OCI-M2 (cell line): Measurements from ENCODE around the gene DMC1.
"Not testable (repeated sequence)": the region's sequence is repeated elsewhere in the genome, so short reads cannot be mapped to it uniquely, and the experiment has no call there.

Experiments
- DNase-seq: peaks from one replicate; lab custom pipeline; 2025; ENCODE audit not compliant: unreplicated experiment; lab: John Stamatoyannopoulos, UW

The DMC1 gene

DNA sequence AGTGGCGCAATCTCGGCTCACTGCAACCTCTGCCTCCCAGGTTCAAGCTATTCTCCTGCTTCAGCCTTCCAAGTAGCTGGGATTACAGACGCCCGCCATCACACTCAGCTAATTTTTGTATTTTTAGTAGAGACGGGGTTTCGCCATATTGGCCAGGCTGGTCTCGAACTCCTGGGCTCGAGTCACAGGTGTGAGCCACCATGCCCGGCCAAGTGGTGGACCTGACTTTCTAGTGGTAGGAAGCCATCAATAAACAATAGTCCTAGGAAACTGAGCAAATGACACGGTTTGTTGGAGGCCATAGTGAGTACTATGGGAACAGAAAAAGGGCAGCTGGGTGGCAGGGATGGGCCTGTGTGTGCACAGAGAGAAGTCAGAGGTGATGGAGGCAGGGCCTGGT, 99.8 kb downstream of the DMC1 start:
- DNase-seq, result not testable (repeated sequence)

DNA sequence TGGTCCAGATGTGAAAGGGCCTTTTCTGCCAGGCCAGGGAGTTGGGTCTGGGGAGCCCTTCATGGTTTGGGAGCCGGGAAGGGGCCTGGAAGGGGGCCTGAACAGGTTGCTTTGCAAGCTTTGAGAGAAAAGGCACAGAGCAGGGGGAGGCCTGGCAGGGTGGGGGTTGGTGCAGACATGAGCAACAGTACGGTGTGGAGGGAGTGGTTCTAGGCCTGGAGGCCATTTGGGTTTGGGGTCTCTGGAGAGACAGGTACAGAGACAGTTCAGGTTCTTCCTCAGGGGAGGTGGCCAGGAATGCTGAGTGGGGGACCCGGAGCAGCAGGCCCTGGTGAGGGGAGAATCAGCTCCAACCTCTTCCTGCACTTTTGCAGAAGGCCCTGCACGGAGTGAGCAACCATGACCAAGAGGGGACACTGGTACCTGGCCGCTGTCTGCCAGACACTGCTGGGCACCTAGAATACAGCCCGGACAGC, 100.6 kb downstream of the DMC1 start:
- no peak for DNase-seq
